GM10266 (cell line): ENCODE results near the gene LIN9.
"Not testable (repeated sequence)": the region's sequence is repeated elsewhere in the genome, so short reads cannot be mapped to it uniquely, and the experiment has no call there.

Source experiments
- DNase-seq: peaks from one replicate; pipeline ENCODE4 v3.0.0; 2012; ENCODE audit errors: extremely low spot score
- TF ChIP-seq, protein P1 (sequence below): IDR thresholded peaks from 2 replicates; pipeline ENCODE4 v1.5.1; 2012; ENCODE audit warnings: mild to moderate bottlenecking, low read depth; ENCODE audit not compliant: control insufficient read depth, insufficient read depth; ENCODE audit errors: missing control alignments

The LIN9 gene

DNA sequence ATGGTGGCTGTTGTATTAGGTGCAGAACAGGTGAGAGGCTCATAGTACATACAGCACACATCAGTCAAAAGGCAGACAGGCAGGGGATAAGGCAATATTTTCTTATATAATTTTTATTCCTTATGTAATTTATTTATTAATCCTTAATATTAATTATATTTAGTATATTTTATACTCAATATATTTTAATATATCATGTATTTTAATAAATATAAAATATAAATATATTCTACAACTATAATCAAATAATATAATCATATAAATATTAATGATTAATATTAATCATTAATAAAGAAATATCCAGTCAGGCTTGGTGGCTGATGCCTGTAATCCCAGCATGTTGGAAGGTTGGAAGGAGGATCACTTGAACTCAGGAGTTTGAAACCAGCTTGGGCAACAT, 104.8 kb downstream of the LIN9 start:
- TF ChIP-seq, protein P1, sequence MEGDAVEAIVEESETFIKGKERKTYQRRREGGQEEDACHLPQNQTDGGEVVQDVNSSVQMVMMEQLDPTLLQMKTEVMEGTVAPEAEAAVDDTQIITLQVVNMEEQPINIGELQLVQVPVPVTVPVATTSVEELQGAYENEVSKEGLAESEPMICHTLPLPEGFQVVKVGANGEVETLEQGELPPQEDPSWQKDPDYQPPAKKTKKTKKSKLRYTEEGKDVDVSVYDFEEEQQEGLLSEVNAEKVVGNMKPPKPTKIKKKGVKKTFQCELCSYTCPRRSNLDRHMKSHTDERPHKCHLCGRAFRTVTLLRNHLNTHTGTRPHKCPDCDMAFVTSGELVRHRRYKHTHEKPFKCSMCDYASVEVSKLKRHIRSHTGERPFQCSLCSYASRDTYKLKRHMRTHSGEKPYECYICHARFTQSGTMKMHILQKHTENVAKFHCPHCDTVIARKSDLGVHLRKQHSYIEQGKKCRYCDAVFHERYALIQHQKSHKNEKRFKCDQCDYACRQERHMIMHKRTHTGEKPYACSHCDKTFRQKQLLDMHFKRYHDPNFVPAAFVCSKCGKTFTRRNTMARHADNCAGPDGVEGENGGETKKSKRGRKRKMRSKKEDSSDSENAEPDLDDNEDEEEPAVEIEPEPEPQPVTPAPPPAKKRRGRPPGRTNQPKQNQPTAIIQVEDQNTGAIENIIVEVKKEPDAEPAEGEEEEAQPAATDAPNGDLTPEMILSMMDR, result no peak
- no peak for DNase-seq

DNA sequence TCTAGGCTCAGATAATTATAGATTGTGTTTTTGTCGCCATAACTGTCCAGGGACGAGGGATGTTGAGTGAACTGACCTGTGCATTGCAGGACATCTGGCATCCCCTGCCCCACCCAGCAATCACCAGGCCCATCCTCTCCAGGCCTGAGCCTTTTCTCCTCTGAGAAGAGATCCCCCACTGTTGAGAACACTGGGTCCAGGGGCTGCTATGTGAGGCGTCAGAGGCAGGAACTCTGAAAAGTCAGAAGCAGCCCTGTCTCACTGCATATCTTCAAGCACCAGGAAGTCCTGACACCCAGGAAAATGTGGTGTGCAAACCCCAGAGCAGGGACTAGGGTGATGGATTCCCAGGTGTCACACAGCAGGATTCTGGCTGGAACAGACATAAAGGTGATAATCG, 105.3 kb downstream of the LIN9 start:
- TF ChIP-seq, protein P1, result no peak
- DNase-seq, result no peak

DNA sequence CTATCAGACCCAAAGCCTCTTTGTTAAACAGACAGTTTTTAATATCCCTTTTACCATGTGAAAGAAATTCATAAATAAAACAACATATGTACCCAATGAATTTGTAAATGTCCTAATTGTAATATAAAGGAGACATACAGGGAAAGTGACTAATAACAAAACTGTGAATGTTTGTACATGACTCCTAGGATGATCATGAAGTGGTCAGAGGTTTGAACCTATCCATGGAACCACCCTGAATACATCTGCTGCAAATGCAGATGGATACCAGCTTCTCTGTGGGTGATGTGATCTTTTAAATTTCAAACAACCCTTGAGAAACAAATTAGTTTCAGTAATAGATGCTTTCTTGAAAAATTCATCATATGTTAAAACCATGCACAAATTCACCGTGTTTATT, 105.7 kb downstream of the LIN9 start:
- TF ChIP-seq, protein P1, result no peak
- DNase-seq, result no peak

DNA sequence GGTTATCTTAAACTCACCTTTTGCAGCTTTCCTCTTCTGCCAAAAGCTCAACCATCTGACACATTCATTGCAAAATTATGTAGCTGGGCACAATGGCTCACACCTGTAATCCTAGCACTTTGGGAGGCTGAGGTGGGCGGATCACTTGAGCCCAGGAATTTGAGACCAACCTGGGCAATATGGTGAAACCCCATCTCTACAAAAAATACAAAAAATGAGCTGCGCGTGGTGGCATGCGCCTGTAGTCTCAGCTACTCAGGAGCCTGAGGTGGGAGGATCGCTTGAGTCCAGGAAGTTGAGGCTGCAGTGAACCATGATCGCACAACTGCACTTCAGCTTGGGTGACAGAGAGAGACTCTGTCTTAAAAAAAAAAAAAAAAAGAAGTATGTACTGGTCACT, 106.3 kb downstream of the LIN9 start:
- not testable (repeated sequence) for DNase-seq

DNA sequence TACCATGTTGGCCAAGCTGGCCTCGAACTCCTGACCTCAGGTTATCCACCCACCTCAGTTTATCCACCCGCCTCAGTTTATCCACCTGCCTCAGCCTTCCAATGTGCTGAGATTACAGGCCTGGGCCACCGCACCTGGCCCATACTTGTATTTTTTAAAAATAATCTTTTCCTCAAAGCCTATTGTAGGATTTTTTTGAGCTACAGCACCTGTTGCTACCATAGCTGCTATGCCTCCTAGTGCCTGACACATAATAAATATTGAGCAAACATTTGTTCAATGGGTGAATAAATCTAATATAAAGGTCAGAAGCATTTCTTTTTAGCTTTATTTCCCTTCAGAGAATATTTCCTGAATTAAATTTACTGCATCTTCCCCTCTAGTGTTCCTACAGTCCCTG, 106.7 kb downstream of the LIN9 start:
- TF ChIP-seq, protein P1, result no peak
- DNase-seq, result no peak

DNA sequence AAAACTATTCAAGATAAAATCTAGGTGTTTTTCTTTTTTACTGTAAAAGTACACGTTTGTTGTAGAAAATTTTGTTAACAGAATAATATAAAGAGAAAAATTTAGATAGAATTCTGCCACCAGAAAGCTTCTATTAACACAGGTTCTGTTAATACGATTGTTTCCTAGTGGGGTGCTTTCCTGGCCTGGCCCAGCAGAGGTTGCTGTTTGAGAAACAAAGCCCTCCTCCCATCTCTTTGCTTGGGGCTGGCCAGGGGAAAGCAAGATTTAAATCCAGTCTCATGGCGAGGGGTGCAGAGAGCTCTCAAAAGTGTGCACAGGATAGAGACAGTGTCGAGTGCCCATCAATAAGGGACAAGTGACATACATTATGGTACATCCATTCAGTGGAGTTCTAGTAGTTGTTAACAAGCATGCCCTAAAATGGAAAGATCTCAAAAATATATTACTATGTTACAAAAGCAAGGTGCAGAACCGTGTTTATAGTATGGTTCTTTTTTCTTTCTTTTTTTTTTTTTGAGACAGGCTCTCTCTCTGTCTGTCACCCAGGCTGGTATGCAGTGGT, 107.9 kb downstream of the LIN9 start:
- TF ChIP-seq, protein P1, result peak; percentile 64
- DNase-seq, result peak; percentile 60

DNA sequence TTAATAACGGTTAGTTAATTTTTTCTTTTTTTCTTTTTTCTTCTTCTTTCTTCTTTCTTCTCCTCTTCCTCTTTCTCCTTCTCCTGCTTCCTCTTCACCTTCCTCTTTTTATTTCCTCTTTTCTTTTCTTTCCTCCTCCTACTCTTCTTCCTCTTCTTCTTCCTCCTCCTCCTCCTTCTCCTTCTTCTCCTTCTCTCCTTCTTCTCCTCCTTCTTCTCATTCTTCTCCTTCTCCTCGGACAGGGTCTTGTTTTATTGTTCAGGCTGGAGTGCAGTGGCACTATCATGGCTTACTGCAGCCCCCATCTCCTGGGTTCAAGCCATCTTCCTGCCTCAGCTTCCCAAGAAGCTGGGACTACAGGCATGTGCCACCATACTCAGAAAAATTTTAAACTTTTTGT, 109.0 kb downstream of the LIN9 start:
- TF ChIP-seq, protein P1, result no peak

DNA sequence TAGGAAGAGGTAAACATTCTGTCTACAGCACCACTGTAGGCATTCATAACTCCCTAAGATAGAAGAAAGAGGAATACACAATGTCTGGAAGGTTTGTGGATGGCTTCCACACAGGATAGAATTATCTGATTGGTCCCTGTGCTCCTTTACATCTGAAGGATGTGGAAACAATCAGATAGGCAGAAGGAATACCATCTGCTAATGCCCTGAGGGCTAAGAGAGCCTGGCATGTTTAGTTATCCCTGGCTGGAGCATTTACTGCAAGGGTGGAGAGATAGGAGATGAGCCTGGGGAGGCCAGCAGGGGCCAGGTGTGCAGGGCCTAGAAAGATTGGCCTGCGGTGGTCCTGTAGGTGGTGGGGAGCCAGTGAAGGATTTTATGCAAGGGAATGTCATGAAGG, 113.8 kb downstream of the LIN9 start:
- TF ChIP-seq, protein P1, result no peak
- no peak for DNase-seq

More for the DNA sequence above, 109.0 kb downstream of the LIN9 start:
- DNase-seq, result no peak
